ENCODE results near the gene ACTG1.

DNA sequence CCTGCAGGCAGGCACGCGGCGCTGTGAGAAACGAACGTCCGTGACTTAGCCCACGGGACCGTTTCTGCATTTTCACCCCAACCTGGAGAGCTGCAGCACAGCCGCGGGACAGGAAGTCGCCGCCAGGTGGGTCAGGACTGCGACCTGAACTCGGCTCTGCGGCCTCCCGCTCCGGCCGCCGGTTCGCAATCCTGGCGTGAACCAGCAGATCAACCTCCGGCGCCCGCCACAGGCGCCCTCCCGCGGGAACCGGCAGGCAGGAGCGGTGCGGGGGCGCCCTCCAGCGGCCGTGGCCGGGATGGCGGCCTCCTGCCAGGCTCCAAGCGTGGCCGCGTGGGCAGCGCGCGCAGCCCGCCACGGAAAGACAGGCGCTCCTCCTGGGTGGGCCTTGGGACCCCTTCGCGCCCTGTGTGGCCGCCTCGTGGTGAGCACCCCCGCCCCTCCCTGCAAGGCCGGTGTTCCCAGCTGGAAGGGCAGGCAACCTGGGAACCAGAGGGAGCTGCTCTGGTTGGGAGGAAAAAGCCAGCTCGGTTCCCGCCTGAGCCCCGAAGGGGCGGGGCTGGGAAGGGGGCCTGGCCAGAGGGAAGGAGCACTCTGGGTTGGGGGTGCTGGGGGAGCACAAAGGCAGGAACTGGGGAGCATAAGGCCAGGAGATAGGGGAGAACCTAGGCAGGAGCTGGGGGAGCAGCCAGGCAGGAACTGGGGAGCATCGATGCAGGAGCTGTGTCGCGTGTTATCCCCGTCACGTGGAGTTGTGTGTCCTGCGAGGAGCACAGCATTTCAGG is 28.2 kb downstream of the ACTG1 start:
- TF ChIP-seq, protein P1, sequence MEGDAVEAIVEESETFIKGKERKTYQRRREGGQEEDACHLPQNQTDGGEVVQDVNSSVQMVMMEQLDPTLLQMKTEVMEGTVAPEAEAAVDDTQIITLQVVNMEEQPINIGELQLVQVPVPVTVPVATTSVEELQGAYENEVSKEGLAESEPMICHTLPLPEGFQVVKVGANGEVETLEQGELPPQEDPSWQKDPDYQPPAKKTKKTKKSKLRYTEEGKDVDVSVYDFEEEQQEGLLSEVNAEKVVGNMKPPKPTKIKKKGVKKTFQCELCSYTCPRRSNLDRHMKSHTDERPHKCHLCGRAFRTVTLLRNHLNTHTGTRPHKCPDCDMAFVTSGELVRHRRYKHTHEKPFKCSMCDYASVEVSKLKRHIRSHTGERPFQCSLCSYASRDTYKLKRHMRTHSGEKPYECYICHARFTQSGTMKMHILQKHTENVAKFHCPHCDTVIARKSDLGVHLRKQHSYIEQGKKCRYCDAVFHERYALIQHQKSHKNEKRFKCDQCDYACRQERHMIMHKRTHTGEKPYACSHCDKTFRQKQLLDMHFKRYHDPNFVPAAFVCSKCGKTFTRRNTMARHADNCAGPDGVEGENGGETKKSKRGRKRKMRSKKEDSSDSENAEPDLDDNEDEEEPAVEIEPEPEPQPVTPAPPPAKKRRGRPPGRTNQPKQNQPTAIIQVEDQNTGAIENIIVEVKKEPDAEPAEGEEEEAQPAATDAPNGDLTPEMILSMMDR (IDR thresholded peaks at IDR 0.05): peak; percentile 99
- no peak for TF ChIP-seq EZH2 (IDR thresholded peaks at IDR 0.05; ENCODE audit: borderline replicate concordance, insufficient read depth, low read depth, low read length, poor library complexity, severe bottlenecking)

Measured in B cell (primary cell).